Muscle of arm (tissue), 12 donors: Measurements from ENCODE around the gene GMCL1. TPM values are rescaled to one million over a fixed set of nuclear protein-coding genes. Genes with fewer than 3 reads are reported as not detected.

Source experiments
- DNase-seq: peaks from one replicate; pipeline ENCODE4 v3.0.0-alpha.2; 2013
- polyA plus RNA-seq, 12 donors: library from polyadenylated mRNA; unstranded; fragments of 120-200 nt; gene quantifications; one replicate each; pipeline ENCODE4 v1.2.1, GENCODE V29; 2013; ENCODE audit not compliant: insufficient read length in 12 of 12

The GMCL1 gene
- polyA plus RNA-seq, 12 donors = 9.5 to 19.4 (median 11.4) TPM; not detected in 1

GRCh38 chr2:69918401-69918800, 88.9 kb downstream of the GMCL1 start:
- no peak for DNase-seq

- no peak for DNase-seq
Measured at GRCh38 chr2:69923116-69923515, 93.7 kb downstream of the GMCL1 start.

DNA sequence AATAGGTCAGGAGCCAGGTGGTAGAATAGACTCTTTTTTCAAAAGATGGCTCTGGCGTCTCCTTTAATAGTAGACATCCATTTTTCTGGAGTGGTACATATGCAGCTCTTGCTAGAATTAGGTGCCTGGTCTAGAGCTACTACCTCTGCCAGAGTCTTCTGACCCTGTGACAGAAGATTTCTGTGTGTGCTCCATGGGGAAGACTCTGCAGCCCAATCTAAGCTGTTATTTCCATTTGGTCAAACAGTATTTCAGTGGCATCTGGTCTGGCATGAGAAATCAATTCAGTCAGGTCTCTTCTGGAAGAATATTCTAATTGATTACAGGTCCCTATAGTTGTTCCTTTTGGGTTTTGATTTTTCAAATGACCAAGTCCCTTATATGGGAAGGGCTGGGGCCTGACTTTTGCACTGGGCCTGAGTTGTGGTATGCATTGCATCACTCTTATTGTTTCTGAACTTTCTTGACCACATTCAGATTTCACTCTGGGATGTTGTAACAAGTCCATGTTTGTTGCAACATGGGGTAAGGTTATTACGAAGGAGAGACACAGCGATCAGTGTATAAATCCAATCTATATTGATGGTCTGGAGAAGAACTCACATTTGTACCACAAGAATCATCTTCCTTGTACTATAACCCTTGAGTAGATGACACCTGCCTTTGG, 97.5 kb downstream of the GMCL1 start:
- no peak for DNase-seq

Other genes starting within 250 kb of the GMCL1 start
- gene AAK1, start 185.9 kb upstream of the GMCL1 start, polyA plus RNA-seq = 10 to 100 TPM in 11 of 12 donors, not detected in 1; 11.3 to 30.7 (median 14.5) TPM
- 10 to 100 TPM in 11 of 12 donors, not detected in 1; 24.0 to 68.2 (median 29.4) TPM for gene ANXA4, start 87.5 kb upstream of the GMCL1 start, polyA plus RNA-seq
- gene SNRNP27, start 64.3 kb downstream of the GMCL1 start, polyA plus RNA-seq = 100 to 1,000 TPM in 1 of 12 donors, 10 to 100 TPM in 10, not detected in 1; 63.4 to 118 (median 71.4) TPM
- 1 to 10 TPM in 11 of 12 donors, not detected in 1; 3.9 to 9.6 (median 6.1) TPM for gene MXD1, start 85.4 kb downstream of the GMCL1 start, polyA plus RNA-seq
- 1 to 10 TPM in 10 of 12 donors, not detected in 2; 1.6 to 4.6 (median 2.8) TPM for gene ASPRV1, start 132.0 kb downstream of the GMCL1 start, polyA plus RNA-seq